ENCODE results near the gene ITGAV.

ITGAV gene

DNA sequence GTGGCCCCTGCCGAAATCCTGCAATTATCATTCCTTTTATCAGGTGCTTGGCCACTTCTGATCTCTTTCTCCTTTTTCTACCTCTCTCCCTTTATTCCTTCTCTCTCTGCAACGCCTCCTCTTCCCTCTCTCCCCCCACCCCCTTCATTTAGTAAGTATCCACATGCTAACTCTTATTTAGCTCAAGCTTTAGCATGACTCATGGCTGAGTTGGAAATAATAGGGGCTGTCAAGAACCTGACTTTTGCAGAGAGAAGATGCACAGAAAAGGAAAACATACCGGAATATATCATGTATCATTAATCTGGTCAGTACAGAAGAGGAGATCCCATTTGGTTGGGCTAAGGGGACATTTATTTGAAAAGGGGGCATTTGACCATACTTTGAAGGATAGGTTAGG, 137.1 kb downstream of the ITGAV start:
- no peaks in the 10 kb centered on the region for H3K27me3 Mint-ChIP-seq (ENCODE audit: low read depth)
- H3K4me3 Mint-ChIP-seq = no peak overlapping the region
- H3K27ac Mint-ChIP-seq = no peak overlapping the region
- TF ChIP-seq, protein P1, sequence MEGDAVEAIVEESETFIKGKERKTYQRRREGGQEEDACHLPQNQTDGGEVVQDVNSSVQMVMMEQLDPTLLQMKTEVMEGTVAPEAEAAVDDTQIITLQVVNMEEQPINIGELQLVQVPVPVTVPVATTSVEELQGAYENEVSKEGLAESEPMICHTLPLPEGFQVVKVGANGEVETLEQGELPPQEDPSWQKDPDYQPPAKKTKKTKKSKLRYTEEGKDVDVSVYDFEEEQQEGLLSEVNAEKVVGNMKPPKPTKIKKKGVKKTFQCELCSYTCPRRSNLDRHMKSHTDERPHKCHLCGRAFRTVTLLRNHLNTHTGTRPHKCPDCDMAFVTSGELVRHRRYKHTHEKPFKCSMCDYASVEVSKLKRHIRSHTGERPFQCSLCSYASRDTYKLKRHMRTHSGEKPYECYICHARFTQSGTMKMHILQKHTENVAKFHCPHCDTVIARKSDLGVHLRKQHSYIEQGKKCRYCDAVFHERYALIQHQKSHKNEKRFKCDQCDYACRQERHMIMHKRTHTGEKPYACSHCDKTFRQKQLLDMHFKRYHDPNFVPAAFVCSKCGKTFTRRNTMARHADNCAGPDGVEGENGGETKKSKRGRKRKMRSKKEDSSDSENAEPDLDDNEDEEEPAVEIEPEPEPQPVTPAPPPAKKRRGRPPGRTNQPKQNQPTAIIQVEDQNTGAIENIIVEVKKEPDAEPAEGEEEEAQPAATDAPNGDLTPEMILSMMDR (IDR thresholded peaks at IDR 0.05; ENCODE audit: unreplicated experiment in 3 of 3) = no peak
- no peaks in the 10 kb centered on the region for H3K9me3 Mint-ChIP-seq
- peaks cover 7% of the 10 kb centered on the region for H3K4me1 Mint-ChIP-seq
- peaks cover 3% of the 10 kb centered on the region for H3K36me3 Mint-ChIP-seq (ENCODE audit: low read depth)

DNA sequence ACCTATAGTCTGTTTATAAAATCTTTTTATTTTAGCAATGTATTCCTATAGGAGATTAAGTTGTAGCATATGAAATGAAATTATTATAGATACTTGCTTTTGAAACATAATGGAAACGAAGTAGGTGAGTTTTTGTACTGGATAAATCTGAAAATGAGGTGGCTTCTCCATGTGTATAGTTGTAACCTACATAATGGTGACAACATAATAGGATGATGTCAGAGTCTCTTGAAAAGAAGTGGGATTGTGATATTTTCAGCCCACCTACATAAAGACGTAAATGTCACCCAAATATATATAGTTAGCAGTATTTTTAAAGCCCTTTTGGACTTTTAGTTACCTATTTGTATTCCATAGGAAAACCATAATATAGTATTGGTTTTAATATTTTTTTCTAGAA, 138.8 kb downstream of the ITGAV start:
- H3K4me1 Mint-ChIP-seq = no peaks in the 10 kb centered on the region
- peaks cover 8% of the 10 kb centered on the region for H3K36me3 Mint-ChIP-seq (ENCODE audit: low read depth)
- no peak overlapping the region for H3K27ac Mint-ChIP-seq
- no peaks in the 10 kb centered on the region for H3K27me3 Mint-ChIP-seq (ENCODE audit: low read depth)
- H3K4me3 Mint-ChIP-seq = no peak overlapping the region
- TF ChIP-seq, protein P1 (IDR thresholded peaks at IDR 0.05; ENCODE audit: unreplicated experiment in 3 of 3) = no peak
- no peaks in the 10 kb centered on the region for H3K9me3 Mint-ChIP-seq
